ENCODE measurements around the gene PPT1.

GRCh38 chr1:40059960-40060750 lies 36.9 kb downstream of the PPT1 start:
- TF ChIP-seq MAX (IDR thresholded peaks at IDR 0.05) (no peak), CTCF (IDR thresholded peaks at IDR 0.05; ENCODE audit: control extremely low read depth in 1 of 3, insufficient read depth in 1 of 3, low read depth in 1 of 3, low read length in 3 of 3) (no peak)

Data from H1 (cell line).